HG03175 (cell line): ENCODE data around the gene NDFIP1.
A peak's percentile ranks its signal among the peaks of the same experiment; 100 is the strongest.
"Not testable (repeated sequence)": the region's sequence is repeated elsewhere in the genome, so short reads cannot be mapped to it uniquely, and the experiment has no call there.

ENCODE experiments used
- ATAC-seq: cut with Tn5 transposase; IDR thresholded peaks from one replicate; pipeline ENCODE4 v1.9.1; 2021; ENCODE audit warnings: mild to moderate bottlenecking, moderate library complexity; ENCODE audit not compliant: unreplicated experiment

Gene NDFIP1, protein sequence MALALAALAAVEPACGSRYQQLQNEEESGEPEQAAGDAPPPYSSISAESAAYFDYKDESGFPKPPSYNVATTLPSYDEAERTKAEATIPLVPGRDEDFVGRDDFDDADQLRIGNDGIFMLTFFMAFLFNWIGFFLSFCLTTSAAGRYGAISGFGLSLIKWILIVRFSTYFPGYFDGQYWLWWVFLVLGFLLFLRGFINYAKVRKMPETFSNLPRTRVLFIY

DNA sequence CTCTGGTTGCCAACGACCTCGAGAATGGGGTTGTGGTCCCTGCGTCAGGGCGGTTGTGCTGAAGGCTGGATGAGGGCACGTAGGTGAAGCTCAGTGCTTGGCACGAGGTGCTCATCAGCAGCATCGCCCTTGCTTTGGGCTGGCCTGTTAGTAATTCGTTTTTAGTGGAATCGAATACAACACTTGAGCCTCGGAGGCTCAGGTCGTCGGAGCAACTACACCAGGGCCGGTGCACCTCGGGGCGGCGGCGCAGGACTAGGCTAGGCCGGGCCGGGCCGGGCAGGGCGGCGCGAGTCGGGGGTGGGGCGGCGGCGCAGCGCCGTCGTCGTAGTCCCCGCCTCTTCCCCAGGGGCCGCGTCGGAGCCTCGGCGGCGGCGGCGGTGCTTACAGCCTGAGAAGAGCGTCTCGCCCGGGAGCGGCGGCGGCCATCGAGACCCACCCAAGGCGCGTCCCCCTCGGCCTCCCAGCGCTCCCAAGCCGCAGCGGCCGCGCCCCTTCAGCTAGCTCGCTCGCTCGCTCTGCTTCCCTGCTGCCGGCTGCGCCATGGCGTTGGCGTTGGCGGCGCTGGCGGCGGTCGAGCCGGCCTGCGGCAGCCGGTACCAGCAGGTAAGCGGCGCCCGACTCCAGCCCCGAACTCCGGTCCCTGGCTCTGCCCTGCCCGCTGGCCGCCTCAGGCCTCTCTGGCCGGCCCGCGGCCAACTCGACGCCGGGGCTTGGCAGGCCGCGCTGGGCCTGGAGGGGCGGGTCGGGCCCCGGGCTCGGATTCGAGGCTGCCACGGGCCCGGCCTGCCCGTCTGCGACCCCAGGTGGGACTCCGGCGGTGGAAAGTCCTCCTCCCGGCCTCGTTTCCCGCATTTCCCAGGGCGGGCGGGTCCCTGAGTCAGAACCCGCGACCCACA is at the start of gene NDFIP1:
NDFIP1 (plus strand) TSS at position 348 of the 899 bp plus-strand sequence; CDS start at position 544, 196 bp downstream.
- ATAC-seq: peak; percentile 95

DNA sequence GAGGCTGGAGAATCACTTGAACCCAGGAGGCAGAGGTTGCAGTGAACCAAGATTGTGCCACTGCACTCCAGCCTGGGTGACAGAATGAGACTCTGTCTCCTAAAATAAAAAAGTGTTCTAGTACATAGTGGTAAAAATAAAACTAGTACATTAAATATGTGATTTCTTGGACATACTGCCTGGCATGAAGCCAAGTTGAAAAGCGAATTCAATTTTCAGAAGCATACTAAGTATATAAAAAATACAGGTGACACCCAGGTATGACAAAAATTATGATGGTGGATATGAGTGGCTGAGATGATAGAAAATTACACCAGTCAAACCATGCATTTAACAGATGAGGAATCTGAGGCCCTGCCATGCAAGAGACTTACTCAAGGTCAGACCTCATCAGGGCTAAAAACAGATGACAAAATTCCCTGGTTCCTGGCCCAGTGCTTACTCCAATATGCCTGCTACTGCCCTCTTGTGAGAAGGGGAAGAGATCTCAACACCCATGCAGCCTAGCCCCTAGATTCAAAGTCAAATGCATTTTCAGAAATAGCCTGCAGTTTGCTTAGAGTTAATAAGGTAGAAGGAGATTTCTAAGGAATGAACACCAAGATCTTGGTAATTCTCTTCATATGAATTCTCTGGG is 49.2 kb upstream of the NDFIP1 start:
- no peak for ATAC-seq

GRCh38 chr5:142063376-142063775 is 45.2 kb upstream of the NDFIP1 start:
- no peak for ATAC-seq

GRCh38 chr5:142063878-142064331 is 44.7 kb upstream of the NDFIP1 start:
- no peak for ATAC-seq

DNA sequence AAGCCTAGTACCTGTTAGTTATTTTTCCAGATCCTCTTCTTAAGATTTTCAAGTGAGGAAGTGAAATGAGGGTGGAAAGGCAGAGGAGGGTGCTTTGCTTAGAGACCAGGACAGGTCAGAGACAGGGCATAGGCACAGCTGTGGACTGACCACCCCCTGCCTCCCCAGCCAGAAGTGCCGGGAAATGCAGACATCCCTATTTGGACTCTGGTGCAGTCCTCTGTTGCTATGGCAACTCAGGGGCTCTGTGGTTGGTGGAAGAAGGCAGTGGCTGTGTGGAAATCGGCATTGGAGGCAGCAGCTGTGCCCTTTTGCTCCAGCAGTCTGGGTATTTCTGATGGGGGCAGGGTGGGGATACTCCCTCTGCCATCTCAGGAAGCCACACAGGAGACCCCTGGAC is 43.3 kb upstream of the NDFIP1 start:
- ATAC-seq: no peak

- no peak for ATAC-seq
Observed at GRCh38 chr5:142069606-142070399, 38.8 kb upstream of the NDFIP1 start.

DNA sequence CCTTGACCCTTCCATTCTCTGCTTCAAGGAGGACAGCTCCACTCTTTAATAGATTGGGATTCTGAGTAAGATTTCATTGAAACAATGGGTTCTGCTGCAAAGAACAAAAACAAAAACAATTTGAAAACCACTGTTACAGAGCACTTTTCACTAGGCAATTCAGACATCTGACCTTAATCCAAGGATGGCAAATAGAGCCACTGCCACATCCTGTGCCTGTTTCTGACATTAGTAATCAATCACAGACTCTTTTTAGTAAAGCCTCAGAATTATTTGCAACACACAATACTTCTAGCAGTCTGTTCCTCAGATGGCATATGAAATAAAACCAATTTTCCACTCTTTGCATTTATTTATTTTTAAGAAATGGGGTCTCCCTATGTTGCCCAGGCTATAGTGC is 37.8 kb upstream of the NDFIP1 start:
- no peak for ATAC-seq

- ATAC-seq: no peak
Observed at GRCh38 chr5:142072488-142072887, 36.1 kb upstream of the NDFIP1 start.

- no peak for ATAC-seq
Observed at GRCh38 chr5:142073362-142073988, 35.1 kb upstream of the NDFIP1 start.

DNA sequence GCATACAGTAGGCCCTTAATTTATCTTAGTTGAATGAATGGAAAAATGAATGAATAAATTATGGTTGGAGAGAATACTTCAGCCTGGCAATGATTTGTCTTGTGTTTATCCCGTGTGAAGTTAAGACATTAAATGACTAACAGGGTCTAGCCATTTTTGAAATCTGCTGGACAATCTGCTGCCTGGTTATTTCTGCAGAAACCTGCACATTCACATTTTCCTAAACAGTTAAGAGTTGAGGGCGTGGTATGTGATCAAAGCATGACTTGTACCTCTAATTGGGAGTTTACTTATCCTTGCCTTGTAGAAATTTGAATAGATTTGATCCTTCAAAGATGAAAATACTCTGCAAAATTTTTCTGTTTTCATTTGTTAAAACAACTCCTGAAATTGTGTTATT is 34.6 kb upstream of the NDFIP1 start:
- no peak for ATAC-seq

- no peak for ATAC-seq
Observed at GRCh38 chr5:142078221-142078620, 30.4 kb upstream of the NDFIP1 start.

- ATAC-seq: no peak
Observed at GRCh38 chr5:142078706-142079105, 29.9 kb upstream of the NDFIP1 start.

- no peak for ATAC-seq
Observed at GRCh38 chr5:142079306-142079721, 29.3 kb upstream of the NDFIP1 start.

GRCh38 chr5:142080248-142080647 is 28.3 kb upstream of the NDFIP1 start:
- no peak for ATAC-seq

- no peak for ATAC-seq
Observed at GRCh38 chr5:142082182-142082781, 26.3 kb upstream of the NDFIP1 start.

GRCh38 chr5:142086229-142086628 is 22.4 kb upstream of the NDFIP1 start:
- ATAC-seq: no peak

- ATAC-seq: no peak
Observed at GRCh38 chr5:142086679-142087078, 21.9 kb upstream of the NDFIP1 start.

DNA sequence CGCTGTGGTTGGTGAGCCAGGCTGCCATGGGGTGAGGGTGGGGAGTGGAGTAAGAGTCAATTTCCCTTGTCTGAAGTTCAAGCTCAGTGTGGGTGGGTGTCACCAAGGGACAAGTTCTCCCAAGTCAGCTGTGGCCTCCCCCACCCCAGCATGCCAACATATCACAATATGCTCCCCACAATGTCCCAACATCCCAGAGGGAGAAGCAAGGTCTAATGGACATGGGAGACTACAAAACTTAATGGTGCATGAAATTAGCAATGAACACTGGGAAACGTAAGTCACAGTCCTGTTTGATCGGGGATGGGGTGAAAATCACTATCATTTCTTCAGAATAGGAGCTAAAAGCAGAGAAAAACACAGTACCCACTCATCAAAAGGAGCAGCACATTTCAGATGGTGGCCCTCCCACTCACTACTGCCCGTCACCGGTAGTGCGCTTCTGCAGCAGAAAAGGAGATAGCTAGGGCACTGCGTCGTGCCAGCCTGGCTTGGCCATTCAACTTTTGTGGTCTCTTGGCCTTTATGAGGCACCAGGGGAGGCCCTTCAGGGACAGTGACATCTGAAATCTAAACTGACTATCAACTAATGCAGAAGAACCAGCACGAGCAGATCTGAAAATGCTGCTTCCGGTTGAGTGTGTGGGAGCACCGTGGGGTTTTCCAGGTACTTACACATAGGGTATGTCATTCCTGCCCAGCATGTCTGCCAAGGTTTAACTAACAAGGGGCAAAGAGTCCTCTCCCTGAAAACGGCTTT is 20.5 kb upstream of the NDFIP1 start:
- no peak for ATAC-seq

GRCh38 chr5:142088855-142089479 is 19.6 kb upstream of the NDFIP1 start:
- ATAC-seq: not testable (repeated sequence)
